AG09309 (cell line): ENCODE results near the gene KRT86.
"Not testable (repeated sequence)": the region's sequence is repeated elsewhere in the genome, so short reads cannot be mapped to it uniquely, and the experiment has no call there.

Experiments
- DNase-seq: peaks from one replicate; pipeline ENCODE4 v3.0.0-alpha.2; 2010; ENCODE audit warnings: low read depth
- H3K4me3 ChIP-seq: 2 replicates; pipeline ENCODE4 v1.5.1; 2011; ENCODE audit warnings: mild to moderate bottlenecking, low read depth, low read length, moderate library complexity; ENCODE audit not compliant: control insufficient read depth
- CTCF ChIP-seq: IDR thresholded peaks from 2 replicates; pipeline ENCODE4 v1.5.1; 2011; ENCODE audit warnings: mild to moderate bottlenecking, low read depth, low read length, inconsistent platforms; ENCODE audit not compliant: insufficient read depth, control insufficient read depth; ENCODE audit errors: missing control alignments

Gene KRT86

GRCh38 chr12:52253391-52254179 lies 20.9 kb upstream of the KRT86 start:
- no peak for TF ChIP-seq CTCF
- no peak for DNase-seq
- H3K4me3 ChIP-seq: no peak overlapping the region

- no peak for DNase-seq
- TF ChIP-seq CTCF: no peak
- no peak overlapping the region for H3K4me3 ChIP-seq
Observed at GRCh38 chr12:52254180-52254964, 20.1 kb upstream of the KRT86 start.

GRCh38 chr12:52254965-52255751 lies 19.3 kb upstream of the KRT86 start:
- TF ChIP-seq CTCF: no peak
- no peak overlapping the region for H3K4me3 ChIP-seq
- DNase-seq: no peak

GRCh38 chr12:52255926-52256583 lies 18.4 kb upstream of the KRT86 start:
- H3K4me3 ChIP-seq: no peak overlapping the region
- TF ChIP-seq CTCF: no peak
- DNase-seq: no peak

GRCh38 chr12:52256584-52256935 lies 17.9 kb upstream of the KRT86 start:
- TF ChIP-seq CTCF: no peak
- H3K4me3 ChIP-seq: no peak overlapping the region
- DNase-seq: no peak

GRCh38 chr12:52257074-52257551 lies 17.3 kb upstream of the KRT86 start:
- no peak for TF ChIP-seq CTCF
- no peak for DNase-seq
- H3K4me3 ChIP-seq: no peak overlapping the region

- DNase-seq, H3K4me3 ChIP-seq: not testable (repeated sequence)
Observed at GRCh38 chr12:52257922-52258321, 16.5 kb upstream of the KRT86 start.
